GM18861 (cell line): ENCODE data around the gene RMRP.
"Not testable (repeated sequence)": the region's sequence is repeated elsewhere in the genome, so short reads cannot be mapped to it uniquely, and the experiment has no call there.

ENCODE experiments used
- ATAC-seq: cut with Tn5 transposase; IDR thresholded peaks from one replicate; pipeline ENCODE4 v1.9.1; 2021; ENCODE audit not compliant: unreplicated experiment

RMRP gene

DNA sequence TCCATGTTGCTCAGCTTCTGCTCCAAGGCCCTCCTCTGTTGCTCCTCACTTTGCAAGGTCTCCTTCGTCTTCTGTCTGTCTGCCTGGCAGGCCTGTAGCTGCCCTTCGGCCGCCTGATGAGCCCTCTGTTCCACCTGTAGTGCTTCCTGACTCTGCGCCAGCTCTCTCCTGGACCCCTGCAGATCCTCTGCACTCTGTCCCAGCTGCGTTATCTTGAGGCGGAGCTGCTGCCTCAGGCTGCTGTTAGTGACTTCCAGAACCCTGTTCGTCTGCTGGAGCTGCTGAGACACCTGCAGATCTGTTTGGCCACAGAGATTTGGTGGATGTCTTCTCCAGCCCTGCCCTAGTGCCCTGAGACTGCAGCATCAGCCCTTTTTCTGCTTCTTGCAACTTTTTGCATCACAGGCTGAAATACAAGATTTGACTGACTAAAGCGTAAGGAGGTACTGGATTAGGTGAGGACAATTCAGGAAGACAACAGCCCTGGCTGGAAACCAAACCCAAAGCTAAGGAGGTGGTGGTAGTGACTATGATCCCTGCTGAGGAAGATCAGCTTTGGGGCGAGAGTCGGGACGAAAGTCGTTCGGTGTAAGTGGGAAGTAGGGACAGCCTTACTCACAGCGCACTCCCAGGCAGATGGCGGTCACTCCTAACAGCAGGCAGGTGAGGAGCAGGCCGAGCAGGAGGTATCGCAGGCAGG is 41.7 kb downstream of the RMRP start:
- ATAC-seq = no peak

DNA sequence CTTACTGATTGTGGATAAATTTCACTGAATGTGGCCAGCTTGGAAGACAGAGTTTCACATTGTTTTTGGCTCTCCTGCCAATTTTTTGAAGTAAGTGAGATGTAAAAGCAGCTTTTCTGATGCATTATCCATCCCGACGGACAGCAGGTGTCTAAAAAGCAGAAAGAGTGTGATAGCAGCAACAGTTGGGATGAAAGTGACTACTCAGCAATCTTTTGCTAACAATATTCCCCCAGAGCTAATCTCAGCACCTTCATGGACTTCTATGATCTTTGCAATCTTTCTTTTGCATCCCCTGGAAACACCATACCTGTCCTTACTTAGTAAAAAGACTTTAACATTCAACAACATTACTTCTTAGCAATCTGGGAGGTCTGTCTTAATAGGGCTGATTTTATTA is 45.0 kb downstream of the RMRP start:
- ATAC-seq = no peak

DNA sequence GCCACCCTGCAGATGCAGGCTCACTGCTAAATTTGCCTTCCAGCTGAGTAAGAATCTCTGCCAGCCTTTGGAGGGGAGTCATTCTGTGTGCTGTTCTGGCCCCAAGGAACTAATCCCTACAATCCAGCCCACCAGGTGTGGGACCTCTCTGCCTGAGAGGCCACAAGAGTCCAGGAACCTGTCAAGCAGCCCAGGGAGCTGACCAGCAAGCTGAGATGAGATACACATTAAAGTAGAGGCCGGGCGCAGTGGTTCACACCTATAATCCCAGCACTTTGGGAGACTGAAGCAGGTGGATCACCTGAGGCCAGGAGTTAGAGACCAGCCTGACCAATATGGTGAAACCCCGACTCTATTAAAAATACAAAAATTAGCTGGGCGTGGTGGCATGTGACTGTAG is 45.8 kb downstream of the RMRP start:
- ATAC-seq = not testable (repeated sequence)

DNA sequence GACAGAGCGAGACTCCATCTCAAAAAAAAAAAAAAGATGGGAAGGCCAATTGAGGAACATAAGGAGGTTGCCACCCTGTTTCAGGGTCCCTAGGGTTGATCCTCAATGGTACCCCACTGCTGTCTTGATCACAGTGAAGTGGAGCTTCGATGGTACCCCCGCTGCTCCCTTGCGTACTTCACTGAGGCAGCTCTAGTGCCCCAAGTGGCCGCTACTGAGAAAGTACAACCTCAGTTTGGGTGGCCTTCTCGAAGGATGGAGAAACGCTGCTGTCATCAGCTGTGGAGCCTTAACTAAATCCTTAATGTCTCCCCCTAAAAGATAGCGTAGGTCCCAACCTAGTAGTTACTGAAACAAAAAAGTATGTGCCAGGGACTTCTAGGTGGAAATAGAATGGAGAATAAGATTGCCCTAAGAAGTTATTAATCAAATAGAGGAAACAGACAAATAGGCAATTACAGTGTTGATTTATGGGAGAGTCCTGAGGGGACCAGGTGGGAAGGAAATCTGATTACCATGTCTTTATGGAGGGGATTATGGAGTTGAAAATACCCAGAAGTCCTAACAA is 46.5 kb downstream of the RMRP start:
- no peak for ATAC-seq

DNA sequence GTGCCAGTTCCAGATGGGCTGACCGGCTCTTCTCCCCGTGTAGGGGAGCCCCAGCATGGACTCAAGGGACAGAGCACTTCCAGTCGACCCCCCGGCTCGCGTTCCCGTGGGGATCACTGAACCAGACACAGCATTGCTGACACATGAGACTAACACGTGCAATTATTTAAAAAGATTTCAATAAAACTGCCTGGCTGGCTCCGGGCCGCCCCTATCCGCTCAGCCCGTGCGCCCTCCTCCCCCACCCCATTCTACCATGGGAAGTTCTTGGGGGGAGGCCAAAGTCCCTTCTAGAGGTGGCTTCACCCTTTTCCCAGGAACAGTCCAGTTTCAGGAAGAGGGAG is 48.0 kb downstream of the RMRP start:
- no peak for ATAC-seq

DNA sequence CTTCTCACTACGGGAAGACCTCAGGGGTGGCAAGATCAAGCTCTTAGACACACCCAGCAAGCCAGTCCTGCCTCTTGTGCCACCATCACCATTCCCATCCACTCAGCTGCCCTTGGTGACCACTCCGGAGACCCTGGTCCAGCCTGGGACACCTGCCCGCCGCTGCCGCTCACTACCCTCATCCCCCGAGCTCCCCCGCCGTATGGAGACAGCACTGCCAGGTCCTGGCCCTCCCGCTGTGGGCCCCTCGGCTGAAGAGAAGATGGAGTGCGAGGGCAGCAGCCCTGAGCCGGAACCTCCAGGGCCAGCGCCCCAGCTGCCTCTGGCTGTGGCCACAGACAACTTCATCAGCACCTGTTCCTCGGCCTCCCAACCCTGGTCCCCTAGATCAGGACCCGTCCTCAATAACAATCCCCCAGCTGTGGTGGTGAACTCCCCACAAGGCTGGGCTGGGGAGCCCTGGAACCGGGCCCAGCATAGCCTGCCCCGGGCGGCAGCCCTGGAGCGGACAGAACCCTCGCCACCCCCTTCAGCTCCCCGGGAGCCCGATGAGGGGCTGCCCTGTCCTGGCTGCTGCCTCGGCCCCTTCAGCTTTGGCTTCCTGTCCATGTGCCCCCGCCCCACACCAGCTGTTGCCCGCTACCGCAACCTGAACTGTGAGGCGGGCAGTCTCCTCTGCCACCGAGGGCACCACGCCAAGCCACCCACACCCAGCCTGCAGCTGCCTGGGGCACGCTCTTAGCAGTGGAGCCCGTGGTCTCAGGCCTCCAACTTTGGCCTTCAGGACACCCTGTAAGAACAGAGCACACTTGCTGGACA is 48.6 kb downstream of the RMRP start:
- ATAC-seq = no peak

DNA sequence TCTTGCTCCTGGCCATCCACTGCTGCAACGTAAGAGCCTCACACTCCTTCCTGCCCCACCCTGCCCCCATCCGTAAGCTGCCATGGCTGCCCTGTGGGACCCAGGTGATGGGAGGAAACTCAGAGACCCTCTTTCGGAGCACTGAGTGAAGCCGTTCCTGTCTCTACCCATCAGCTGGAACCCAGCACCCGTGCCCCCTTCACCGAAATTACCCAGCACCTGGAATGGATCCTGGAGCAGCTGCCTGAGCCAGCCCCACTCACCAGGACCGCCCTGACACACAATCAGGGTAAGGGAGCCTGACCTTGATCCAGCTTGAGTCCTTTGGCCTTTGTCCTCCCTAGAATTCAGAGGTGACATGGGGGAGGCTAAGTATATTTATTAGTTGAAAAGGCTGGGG is 49.6 kb downstream of the RMRP start:
- no peak for ATAC-seq
